GM12872 (cell line): ENCODE data around the gene PPP1R9B.

Source experiments
- CTCF ChIP-seq: IDR thresholded peaks from 3 replicates; pipeline ENCODE4 v1.5.1; 2011; ENCODE audit warnings: low read depth, mild to moderate bottlenecking, low read length, moderate library complexity; ENCODE audit not compliant: insufficient read depth

PPP1R9B gene

GRCh38 chr17:50088952-50089825, 61.3 kb downstream of the PPP1R9B start:
- TF ChIP-seq CTCF = no peak

GRCh38 chr17:50087912-50088405, 62.5 kb downstream of the PPP1R9B start:
- no peak for TF ChIP-seq CTCF

GRCh38 chr17:50087246-50087911, 63.1 kb downstream of the PPP1R9B start:
- peak; percentile 99 for TF ChIP-seq CTCF
